ENCODE measurements around the gene SH2D3A.
"Not testable (repeated sequence)": the region's sequence is repeated elsewhere in the genome, so short reads cannot be mapped to it uniquely, and the experiment has no call there.

The SH2D3A gene

GRCh38 chr19:6767357-6768235, at the start of gene SH2D3A:
TSS of gene SH2D3A (minus strand) at chr19:6767435. CDS start at chr19:6763748, 3,687 bp downstream.
- peak; percentile 77 for DNase-seq

DNA sequence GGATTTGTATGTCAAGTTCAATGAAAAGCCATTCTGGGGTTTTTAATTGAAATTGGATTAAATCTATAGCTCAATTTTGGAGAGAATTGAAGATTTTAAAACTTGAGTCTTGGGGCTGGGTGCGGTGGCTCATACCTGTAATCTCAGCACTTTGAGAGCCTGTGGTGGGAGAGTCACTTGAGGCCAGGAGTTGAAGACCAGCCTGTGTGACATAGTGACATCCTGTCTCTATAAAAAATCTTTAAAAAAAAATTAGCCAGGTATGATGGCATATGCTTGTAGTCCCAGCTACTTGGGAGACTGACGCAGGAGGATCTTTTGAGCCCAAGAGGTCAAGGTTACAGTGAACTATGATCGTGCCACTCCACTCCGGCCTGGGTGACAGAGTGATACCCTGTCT, 46.4 kb upstream of the SH2D3A start:
- no peak for DNase-seq

- DNase-seq: no peak
These were observed 45.4 kb upstream of the SH2D3A start for GRCh38 chr19:6812612-6813011.

DNA sequence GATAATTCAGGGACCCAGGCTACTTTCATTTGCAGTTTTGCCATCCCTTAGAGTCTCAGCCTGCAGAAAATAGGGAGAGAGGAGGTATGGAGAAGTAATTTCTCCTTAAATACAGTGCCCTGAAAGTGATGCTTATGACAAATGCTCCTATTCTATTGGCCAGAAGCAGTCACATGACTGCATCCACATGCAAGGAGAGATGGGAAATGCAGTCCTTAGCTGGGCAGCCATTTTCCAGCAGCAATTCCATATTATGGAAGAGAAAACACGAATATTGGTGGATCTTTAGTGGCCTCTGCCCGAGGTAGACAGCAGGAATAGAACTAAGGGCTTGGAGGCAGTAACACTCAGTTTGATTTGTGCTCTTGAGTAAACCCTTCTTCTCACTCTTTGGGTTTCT, 44.7 kb upstream of the SH2D3A start:
- peak; percentile 71 for DNase-seq

- DNase-seq: no peak
These were observed 44.1 kb upstream of the SH2D3A start for GRCh38 chr19:6811378-6811777.

GRCh38 chr19:6809262-6809661, 42.0 kb upstream of the SH2D3A start:
- DNase-seq: no peak

DNA sequence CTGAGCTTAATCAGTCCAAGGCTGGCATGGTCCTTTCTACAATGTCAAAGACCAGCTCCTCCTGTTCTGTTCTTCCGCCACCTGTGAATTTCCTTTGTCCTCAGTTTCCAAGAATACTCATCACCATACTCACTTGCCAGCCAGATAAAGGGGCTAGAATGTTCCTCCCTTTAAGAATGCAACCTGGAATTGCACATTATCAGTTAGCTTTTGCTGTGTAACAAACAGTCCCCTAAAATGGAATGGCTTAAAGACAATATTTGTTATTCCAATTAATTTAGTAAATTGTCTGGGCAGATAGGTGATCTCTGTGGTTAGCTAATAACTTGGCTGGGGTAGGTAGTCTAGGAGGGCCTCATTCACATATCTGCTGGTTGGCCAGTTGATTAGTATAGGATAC, 41.3 kb upstream of the SH2D3A start:
- DNase-seq: no peak

DNA sequence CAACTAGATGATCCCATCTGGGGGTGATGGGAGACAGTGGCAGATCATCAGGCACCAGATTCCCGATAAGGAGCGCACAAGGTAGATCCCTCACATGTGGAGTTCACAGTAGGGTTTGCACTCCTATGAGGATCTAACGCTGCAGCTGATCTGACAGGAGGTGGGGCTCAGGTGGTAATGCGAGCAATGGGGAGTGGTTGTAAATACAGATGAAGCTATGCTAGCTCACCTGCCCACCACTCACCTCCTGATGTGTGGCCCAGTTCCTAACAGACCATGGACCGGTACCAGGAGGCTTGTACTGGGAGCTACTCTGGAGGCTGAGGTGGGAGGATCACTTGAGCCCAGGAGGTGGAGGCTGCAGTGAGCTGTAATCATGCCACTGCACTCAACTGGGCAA, 40.1 kb upstream of the SH2D3A start:
- DNase-seq: no peak

- DNase-seq: no peak
These were observed 39.3 kb upstream of the SH2D3A start for GRCh38 chr19:6806488-6806887.

- no peak for DNase-seq
These were observed 35.8 kb upstream of the SH2D3A start for GRCh38 chr19:6803036-6803404.

- DNase-seq: peak; percentile 57
These were observed 35.3 kb upstream of the SH2D3A start for GRCh38 chr19:6802336-6803035.

DNA sequence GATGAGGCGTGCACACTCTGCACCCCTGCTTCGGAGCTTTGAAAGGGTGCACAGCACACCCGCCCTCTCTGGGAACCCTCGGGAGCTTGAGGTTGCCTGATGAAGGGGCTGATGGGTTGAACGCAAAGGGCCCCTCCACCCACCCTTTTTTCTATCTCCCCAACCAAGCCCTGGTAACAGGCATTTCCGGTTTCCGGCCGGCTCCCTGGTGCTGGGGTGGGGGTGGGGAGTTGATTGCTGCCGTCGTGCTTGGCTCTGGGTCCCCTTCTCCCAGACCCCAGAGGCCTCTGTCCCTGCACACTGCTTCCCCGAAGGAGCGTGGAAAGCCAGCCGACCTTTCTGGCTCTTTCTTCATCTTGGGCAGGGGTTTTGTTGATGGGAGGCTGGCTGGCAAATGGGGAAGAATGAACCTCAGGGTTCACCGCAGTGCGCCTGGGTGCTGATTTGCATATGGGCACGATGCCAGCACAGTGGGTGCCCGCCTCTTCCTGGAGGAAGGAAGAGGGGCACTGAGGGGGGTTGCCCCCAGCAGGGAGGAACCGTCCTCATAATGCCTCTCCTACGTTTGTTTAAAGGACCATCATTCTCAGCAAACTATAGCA, 34.4 kb upstream of the SH2D3A start:
- peak; percentile 77 for DNase-seq

DNA sequence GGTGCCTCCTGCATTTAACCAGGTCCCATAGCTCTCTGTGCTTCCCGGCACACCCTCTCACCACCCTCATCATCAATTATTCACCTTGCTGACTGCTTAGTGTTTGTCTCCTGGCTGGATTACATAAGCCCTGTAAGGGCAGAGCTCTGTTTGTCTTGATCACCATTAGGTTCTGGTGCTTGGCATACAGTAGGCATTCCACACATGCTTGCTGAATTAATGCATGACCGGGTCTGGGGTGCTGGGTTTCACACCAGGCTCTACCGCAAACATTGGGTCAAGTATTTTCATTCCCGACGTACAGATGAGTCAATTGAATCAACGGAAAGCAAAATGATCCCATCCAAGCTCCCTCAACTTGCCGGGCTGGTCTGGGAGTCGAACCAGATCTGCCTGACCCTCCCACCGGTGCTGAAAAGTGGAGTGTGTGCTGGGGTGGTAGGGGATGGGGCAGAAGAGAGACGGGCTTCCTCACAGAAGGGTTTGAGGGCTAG, 33.8 kb upstream of the SH2D3A start:
- DNase-seq: peak; percentile 98

GRCh38 chr19:6800160-6800790, 33.0 kb upstream of the SH2D3A start:
- not testable (repeated sequence) for DNase-seq

GRCh38 chr19:6797646-6798045, 30.4 kb upstream of the SH2D3A start:
- DNase-seq: no peak

DNA sequence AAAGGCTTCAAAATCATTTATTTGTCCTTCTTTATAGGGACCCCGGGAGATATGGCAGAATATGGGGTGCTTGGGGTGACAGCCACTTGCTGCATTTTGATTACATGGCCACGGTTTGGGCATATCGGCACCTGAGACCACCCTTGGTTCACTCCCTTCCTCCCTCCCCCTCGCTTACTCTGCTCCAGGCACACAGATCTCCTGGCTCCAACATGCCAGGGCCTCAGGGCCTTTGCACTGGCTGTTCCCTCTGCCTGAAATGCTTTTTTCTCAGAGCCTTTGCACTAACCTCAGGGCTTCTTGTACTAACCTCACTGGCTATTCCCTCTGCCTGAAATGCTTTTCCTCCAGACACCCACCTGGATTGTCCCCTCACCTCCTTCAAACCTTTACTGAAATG, 29.0 kb upstream of the SH2D3A start:
- DNase-seq: no peak

DNA sequence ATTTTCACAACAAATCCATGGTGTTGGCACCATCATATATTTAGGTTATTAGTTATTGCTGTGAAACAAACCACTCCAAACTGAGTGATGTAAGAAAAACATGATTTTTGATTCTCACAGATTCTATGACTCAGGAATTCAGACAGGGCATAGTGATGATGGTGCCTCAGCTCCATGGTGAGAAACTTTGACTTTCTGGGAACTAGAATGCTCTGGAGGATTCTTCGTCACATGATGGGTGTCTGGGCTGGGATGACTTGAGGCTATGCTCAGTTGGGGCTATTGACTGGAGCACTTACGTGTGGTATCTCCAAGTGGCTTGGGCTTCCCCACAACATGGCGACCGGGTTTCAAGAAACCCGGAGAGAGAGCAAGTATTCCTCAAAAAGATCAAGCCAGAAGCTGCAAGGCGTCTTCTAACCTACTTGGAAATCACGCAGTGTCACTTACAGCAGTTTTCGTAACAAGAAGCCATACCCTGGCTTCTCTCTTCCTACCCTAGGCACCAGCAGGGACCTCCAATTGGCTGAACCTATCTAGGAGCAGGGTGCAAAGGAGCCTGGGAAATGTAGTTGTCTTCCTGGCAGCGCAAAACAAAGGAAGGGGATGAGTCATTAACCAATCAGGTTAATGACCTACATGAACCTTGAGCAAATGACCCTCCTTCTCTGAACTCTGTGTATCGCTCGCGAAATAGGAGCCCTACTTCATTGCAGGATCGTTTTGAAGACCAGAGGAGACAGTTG, 27.6 kb upstream of the SH2D3A start:
- DNase-seq: no peak

- no peak for DNase-seq
These were observed 26.7 kb upstream of the SH2D3A start for GRCh38 chr19:6793973-6794372.

DNA sequence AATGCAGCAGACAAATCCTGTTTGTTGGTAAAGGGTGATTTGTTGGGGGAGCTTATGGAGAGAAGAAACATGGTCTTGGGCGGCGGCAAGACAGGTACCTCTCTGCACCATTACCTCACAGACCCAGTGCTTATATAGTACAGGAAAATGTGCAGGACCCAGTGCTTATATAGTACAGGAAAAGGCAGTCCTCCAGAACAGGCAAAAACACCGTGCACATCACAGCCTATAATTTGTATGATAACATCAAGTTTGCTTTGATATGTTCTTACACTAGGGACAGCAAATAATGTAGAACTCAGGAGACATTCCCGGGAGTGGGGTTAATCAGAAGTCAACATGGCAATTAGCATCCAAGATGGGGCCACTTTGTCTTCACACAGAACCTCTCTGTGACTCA, 26.2 kb upstream of the SH2D3A start:
- DNase-seq: no peak

DNA sequence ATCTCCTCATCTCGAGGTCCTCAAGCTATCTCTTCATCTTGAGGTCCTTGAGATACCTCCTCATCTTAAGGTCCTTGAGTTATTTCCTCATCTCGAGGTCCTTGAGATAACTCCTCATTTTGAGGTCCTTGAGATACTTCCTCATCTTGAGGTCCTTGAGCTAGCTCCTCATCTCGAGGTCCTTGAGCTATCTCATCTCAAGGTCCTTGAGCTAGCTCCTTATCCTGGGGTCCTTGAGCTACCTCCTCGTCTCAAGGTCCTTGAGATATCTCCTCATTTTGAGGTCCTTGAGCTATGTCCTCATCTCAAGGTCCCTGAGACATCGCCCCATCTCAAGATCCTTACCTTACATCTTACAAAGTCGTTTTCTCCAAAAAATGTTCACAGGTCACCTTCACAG, 24.0 kb upstream of the SH2D3A start:
- no peak for DNase-seq

GRCh38 chr19:6790194-6791128, 23.2 kb upstream of the SH2D3A start:
- DNase-seq: no peak
